Liver (tissue), 3 donors: ENCODE data around the gene ADPRH.
"Not testable (repeated sequence)": the region's sequence is repeated elsewhere in the genome, so short reads cannot be mapped to it uniquely, and the experiment has no call there.

ENCODE experiments used
- CTCF ChIP-seq: fragments of 150-350 bp; IDR thresholded peaks from 2 replicates; pipeline ENCODE4 v1.5.1; 2017; ENCODE audit warnings: improper control_type of control experiment, low read depth, low read length; ENCODE audit not compliant: missing input control
- EGR1 ChIP-seq, 2 donors: IDR thresholded peaks; 2 replicates each; pipeline ENCODE4 v1.6.1; 2016 to 2018; ENCODE audit warnings: antibody characterized with exemption in 2 of 2, low read depth in 2 of 2
- GABPA ChIP-seq, 2 donors: IDR thresholded peaks in 1 of 2; conservative IDR thresholded peaks in 1 of 2; 2 replicates each; pipeline ENCODE4 v1.6.1; 2016; ENCODE audit warnings: antibody characterized with exemption in 2 of 2, mild to moderate bottlenecking in 1 of 2, moderate library complexity in 1 of 2
- HNF4A ChIP-seq, 2 donors: conservative IDR thresholded peaks; 2 replicates each; pipeline ENCODE4 v1.6.1; 2016; ENCODE audit warnings: antibody characterized with exemption in 2 of 2, mild to moderate bottlenecking in 2 of 2
- MAX ChIP-seq: IDR thresholded peaks from 2 replicates; pipeline ENCODE4 v1.6.1; 2016; ENCODE audit warnings: antibody characterized with exemption
- RAD21 ChIP-seq, 2 donors: IDR thresholded peaks; 2 replicates each; pipeline ENCODE4 v1.6.1; 2016; ENCODE audit warnings: antibody characterized with exemption in 2 of 2, mild to moderate bottlenecking in 2 of 2
- RXRA ChIP-seq, 2 donors: IDR thresholded peaks; 2 replicates each; pipeline ENCODE4 v1.6.1; 2017 to 2018; ENCODE audit warnings: antibody characterized with exemption in 2 of 2, mild to moderate bottlenecking in 1 of 2
- SP1 ChIP-seq: IDR thresholded peaks from 2 replicates; pipeline ENCODE4 v1.6.1; 2018; ENCODE audit warnings: antibody characterized with exemption, mild to moderate bottlenecking
- TAF1 ChIP-seq: conservative IDR thresholded peaks from 2 replicates; pipeline ENCODE4 v1.6.1; 2016; ENCODE audit warnings: antibody characterized with exemption, mild to moderate bottlenecking
- YY1 ChIP-seq: IDR thresholded peaks from 2 replicates; pipeline ENCODE4 v1.6.1; 2016; ENCODE audit warnings: antibody characterized with exemption, mild to moderate bottlenecking
- ZBTB33 ChIP-seq: IDR thresholded peaks from 2 replicates; pipeline ENCODE4 v1.6.1; 2016; ENCODE audit warnings: antibody characterized with exemption
- TF ChIP-seq, protein P1 (sequence below): IDR thresholded peaks from 2 replicates; pipeline ENCODE4 v1.6.1; 2016; ENCODE audit warnings: antibody characterized with exemption, mild to moderate bottlenecking
- donor health status: healthy.
- donor health status: healthy.

GRCh38 chr3:119563334-119563733 lies 16.0 kb upstream of the ADPRH start:
- not testable (repeated sequence) for TF ChIP-seq CTCF; MAX; TAF1; GABPA (IDR thresholded peaks at IDR 0.05 in 1 of 2, conservative IDR thresholded peaks at IDR 0.05 in 1 of 2); EGR1 (IDR thresholded peaks at IDR 0.05; ENCODE audit: low read depth in 2 of 2); RXRA (IDR thresholded peaks at IDR 0.05); SP1; YY1; ZBTB33; RAD21 (IDR thresholded peaks at IDR 0.05); HNF4A (conservative IDR thresholded peaks at IDR 0.05)
- TF ChIP-seq, protein P1, sequence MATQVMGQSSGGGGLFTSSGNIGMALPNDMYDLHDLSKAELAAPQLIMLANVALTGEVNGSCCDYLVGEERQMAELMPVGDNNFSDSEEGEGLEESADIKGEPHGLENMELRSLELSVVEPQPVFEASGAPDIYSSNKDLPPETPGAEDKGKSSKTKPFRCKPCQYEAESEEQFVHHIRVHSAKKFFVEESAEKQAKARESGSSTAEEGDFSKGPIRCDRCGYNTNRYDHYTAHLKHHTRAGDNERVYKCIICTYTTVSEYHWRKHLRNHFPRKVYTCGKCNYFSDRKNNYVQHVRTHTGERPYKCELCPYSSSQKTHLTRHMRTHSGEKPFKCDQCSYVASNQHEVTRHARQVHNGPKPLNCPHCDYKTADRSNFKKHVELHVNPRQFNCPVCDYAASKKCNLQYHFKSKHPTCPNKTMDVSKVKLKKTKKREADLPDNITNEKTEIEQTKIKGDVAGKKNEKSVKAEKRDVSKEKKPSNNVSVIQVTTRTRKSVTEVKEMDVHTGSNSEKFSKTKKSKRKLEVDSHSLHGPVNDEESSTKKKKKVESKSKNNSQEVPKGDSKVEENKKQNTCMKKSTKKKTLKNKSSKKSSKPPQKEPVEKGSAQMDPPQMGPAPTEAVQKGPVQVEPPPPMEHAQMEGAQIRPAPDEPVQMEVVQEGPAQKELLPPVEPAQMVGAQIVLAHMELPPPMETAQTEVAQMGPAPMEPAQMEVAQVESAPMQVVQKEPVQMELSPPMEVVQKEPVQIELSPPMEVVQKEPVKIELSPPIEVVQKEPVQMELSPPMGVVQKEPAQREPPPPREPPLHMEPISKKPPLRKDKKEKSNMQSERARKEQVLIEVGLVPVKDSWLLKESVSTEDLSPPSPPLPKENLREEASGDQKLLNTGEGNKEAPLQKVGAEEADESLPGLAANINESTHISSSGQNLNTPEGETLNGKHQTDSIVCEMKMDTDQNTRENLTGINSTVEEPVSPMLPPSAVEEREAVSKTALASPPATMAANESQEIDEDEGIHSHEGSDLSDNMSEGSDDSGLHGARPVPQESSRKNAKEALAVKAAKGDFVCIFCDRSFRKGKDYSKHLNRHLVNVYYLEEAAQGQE = not testable (repeated sequence)
